ENCODE data around the gene FIP1L1.

DNA sequence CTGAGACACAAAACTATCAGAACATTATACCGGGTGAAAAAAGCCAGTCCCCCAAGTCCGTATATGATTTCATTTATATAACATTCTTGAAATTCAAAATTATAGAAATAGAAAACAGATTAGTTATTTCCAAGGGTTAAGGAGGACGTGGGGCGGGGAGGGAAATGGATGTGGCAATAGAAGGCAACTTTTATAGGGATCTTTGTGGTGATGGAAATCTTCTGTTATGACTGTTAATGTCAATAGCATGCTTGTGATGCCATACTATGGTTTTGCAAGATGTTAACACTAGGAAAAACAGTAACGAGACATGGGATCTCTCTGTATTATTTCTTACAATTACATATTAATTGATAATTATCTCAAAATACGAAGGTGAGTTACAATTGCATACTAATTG lies 117.4 kb downstream of the FIP1L1 start:
- TF ChIP-seq CTCF (conservative IDR thresholded peaks at IDR 0.05; ENCODE audit: low read length) (no peak), EZH2phosphoT487 (IDR thresholded peaks at IDR 0.05; ENCODE audit: borderline replicate concordance) (no peak)

All from Loucy (cell line).